Pancreas (tissue), 10 donors: ENCODE results near the gene SELPLG. TPM values are rescaled to one million over a fixed set of nuclear protein-coding genes. Genes with fewer than 3 reads are reported as not detected.

Experiments used
- ATAC-seq, 4 donors: fragments of 200-7000 bp; cut with Tn5 transposase; one replicate each; pipeline versions ENCODE4 v1.8.0 to v1.9.1; 2020; ENCODE audit warnings: mild to moderate bottlenecking in 4 of 4, moderate library complexity in 4 of 4
- DNase-seq, 6 donors: peaks; one replicate each; pipeline ENCODE4 v3.0.0-alpha.2; 2020
- FAIRE-seq: peaks from 2 replicates; lab custom pipeline; 2012; peaks lifted over from hg19 to GRCh38; lab: Jason Lieb, UNC
- H3K27ac ChIP-seq, 4 donors: fragments of 200-600 bp; sonication (generic); 1 replicate in 3 of 4; 2 replicates in 1 of 4; pipeline versions ENCODE4 v1.5.0 to v1.8.0; 2020
- H3K27me3 ChIP-seq, 4 donors: fragments of 200-600 bp; one replicate each; pipeline ENCODE4 v1.8.0; 2021
- H3K36me3 ChIP-seq, 3 donors: fragments of 200-600 bp; sonication (generic) in 1 of 3; one replicate each; pipeline versions ENCODE4 v1.5.0 to v1.8.0; 2020 to 2021
- H3K4me1 ChIP-seq, 3 donors: fragments of 200-600 bp; one replicate each; pipeline ENCODE4 v1.8.0; 2021
- H3K4me3 ChIP-seq, 4 donors: fragments of 200-600 bp; sonication (generic) in 2 of 4; one replicate each; pipeline versions ENCODE4 v1.5.0 to v1.8.0; 2020 to 2021
- H3K9me3 ChIP-seq, 4 donors: fragments of 200-600 bp; one replicate each; pipeline ENCODE4 v1.8.0; 2021
- WGBS, 2 donors: extraction: QIAGEN DNeasy Blood & Tissue Kit; methylation state at CpG; one replicate each; pipeline ENCODE4 v1.1.7; 2013; 5-methylcytosine and 5-hydroxymethylcytosine counted together
- intact Hi-C, 3 donors: fragments of 100-400 bp; cut with DNase I; formaldehyde crosslinking; loops; one replicate each; pipeline versions ENCODE4 v1.11.1 to v1.14.2; 2022
- polyA plus RNA-seq, 2 donors: library from polyadenylated mRNA; stranded (reverse); fragments of 200-250 nt; gene quantifications; one replicate each; pipeline ENCODE4 v1.2.3, GENCODE V29; 2013
- total RNA-seq, 6 donors: library from RNA; stranded (reverse); fragmentation: NEBNext Ultra II Directional in 4 of 6; extraction: Animal tissue kit (Norgen Biotek cat#: 25700) in 4 of 6; gene quantifications; one replicate each; pipeline versions ENCODE4 v1.2.1 to v1.2.4, GENCODE V29; 2021 to 2023
- TF ChIP-seq, protein P1 (sequence below), 4 donors: fragments of 200-600 bp; sonication (generic) in 3 of 4; IDR thresholded peaks; one replicate each; pipeline versions ENCODE4 v1.5.0 to v1.8.0; 2021; ENCODE audit warnings: antibody characterized with exemption in 4 of 4
- donor health status: healthy with polysubstance abuse.
- donor health status: DM: no; HTN: no; CAD: no; lungs with moderate emphysema.
- donor health status: DM: no; HTN: no; CAD: no.
- donor health status: control.
- donor health status: control.
- donor health status: Bipolar disorder and iron deficiency.
- donor health status: DM: yes; HTN: yes; CAD: no.
- donor health status: DM: no; HTN: no; CAD: no.
- donor health status: DM: no; HTN: no; CAD: no.
- donor health status: DM: yes; HTN: yes; CAD: no.

The SELPLG gene
- total and polyA plus RNA-seq, 8 donors = 0.28 to 9.5 (median 1.2) TPM

GRCh38 chr12:108677381-108677780 lies 43.7 kb upstream of the SELPLG start:
- Histone ChIP-seq H3K27ac (no peak overlapping the region), H3K4me1 (peaks cover 0 to 9% (median 8%) of the 10 kb centered on the region in 3 donors), H3K9me3 (no peaks in the 10 kb centered on the region), H3K27me3 (no peaks in the 10 kb centered on the region), H3K4me3 (no peak overlapping the region), H3K36me3 (no peaks in the 10 kb centered on the region)
- ATAC-seq = peak in 2 of 4 donors; percentile 62 to 67
- TF ChIP-seq, protein P1, sequence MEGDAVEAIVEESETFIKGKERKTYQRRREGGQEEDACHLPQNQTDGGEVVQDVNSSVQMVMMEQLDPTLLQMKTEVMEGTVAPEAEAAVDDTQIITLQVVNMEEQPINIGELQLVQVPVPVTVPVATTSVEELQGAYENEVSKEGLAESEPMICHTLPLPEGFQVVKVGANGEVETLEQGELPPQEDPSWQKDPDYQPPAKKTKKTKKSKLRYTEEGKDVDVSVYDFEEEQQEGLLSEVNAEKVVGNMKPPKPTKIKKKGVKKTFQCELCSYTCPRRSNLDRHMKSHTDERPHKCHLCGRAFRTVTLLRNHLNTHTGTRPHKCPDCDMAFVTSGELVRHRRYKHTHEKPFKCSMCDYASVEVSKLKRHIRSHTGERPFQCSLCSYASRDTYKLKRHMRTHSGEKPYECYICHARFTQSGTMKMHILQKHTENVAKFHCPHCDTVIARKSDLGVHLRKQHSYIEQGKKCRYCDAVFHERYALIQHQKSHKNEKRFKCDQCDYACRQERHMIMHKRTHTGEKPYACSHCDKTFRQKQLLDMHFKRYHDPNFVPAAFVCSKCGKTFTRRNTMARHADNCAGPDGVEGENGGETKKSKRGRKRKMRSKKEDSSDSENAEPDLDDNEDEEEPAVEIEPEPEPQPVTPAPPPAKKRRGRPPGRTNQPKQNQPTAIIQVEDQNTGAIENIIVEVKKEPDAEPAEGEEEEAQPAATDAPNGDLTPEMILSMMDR (IDR thresholded peaks at IDR 0.05) = no peak
- FAIRE-seq = no peak
- 54 to 59% methylated on average over 3 of the region's 3 CpGs for WGBS, 2 donors
- DNase-seq = no peak
- intact Hi-C loops = no loop called here

- Histone ChIP-seq H3K36me3 (no peaks in the 10 kb centered on the region), H3K4me1 (peaks cover 0 to 8% (median 5%) of the 10 kb centered on the region in 3 donors), H3K27ac (no peak overlapping the region), H3K4me3 (no peak overlapping the region), H3K27me3 (no peaks in the 10 kb centered on the region), H3K9me3 (no peaks in the 10 kb centered on the region)
- intact Hi-C loops = no loop called here
- 75 to 76% methylated on average over 5 of the region's 5 CpGs for WGBS, 2 donors
- no peak for DNase-seq
- FAIRE-seq = no peak
- no peak for ATAC-seq
- TF ChIP-seq, protein P1 (IDR thresholded peaks at IDR 0.05) = no peak
These were observed 43.0 kb upstream of the SELPLG start for GRCh38 chr12:108676707-108677106.

DNA sequence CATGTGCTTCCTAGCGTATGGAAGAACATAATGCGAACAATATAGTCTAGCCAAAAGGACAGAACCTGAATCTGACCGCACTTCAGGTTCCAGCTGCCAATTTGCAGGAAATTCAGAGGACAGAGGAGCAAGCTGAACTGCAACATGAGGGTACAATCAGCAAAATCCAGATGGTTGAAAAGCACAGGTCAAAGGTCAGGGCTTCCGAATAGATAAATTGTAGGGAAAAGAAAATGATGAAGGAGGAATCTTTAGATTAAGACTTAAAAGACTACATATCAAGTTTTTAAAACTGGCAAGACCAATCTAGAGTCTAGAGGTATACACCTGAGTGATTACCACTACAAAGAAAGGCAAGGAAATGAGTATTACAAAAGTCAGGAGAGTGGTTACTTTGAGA lies 42.1 kb upstream of the SELPLG start:
- FAIRE-seq (no peak), ATAC-seq (no peak), DNase-seq (no peak)
- TF ChIP-seq, protein P1 (IDR thresholded peaks at IDR 0.05) = no peak
- H3K4me1 ChIP-seq = peaks cover 0 to 8% (median 5%) of the 10 kb centered on the region in 3 donors
- intact Hi-C loops = no loop called here
- no peaks in the 10 kb centered on the region for H3K36me3 ChIP-seq
- no peak overlapping the region for H3K4me3 ChIP-seq
- H3K27me3 ChIP-seq = no peaks in the 10 kb centered on the region
- WGBS, 2 donors = 81 to 85% methylated on average over 4 of the region's 4 CpGs
- H3K27ac ChIP-seq = no peak overlapping the region
- no peaks in the 10 kb centered on the region for H3K9me3 ChIP-seq

- no peak for DNase-seq
- Histone ChIP-seq H3K27ac (no peak overlapping the region), H3K36me3 (no peaks in the 10 kb centered on the region), H3K9me3 (no peaks in the 10 kb centered on the region), H3K27me3 (no peaks in the 10 kb centered on the region), H3K4me1 (peaks cover 3 to 18% (median 15%) of the 10 kb centered on the region in 3 donors), H3K4me3 (no peak overlapping the region)
- intact Hi-C loops = no loop called here
- FAIRE-seq = no peak
- 78 to 85% methylated on average over 3 of the region's 3 CpGs for WGBS, 2 donors
- ATAC-seq = no peak
- TF ChIP-seq, protein P1 (IDR thresholded peaks at IDR 0.05) = no peak
These were observed 38.4 kb upstream of the SELPLG start for GRCh38 chr12:108672054-108672453.

- peaks cover 0 to 18% (median 15%) of the 10 kb centered on the region in 3 donors for H3K4me1 ChIP-seq
- 95 to 97% methylated on average over 3 of the region's 3 CpGs for WGBS, 2 donors
- H3K9me3 ChIP-seq = no peaks in the 10 kb centered on the region
- ATAC-seq = no peak
- H3K36me3 ChIP-seq = no peaks in the 10 kb centered on the region
- intact Hi-C loops = no loop called here
- H3K27me3 ChIP-seq = no peaks in the 10 kb centered on the region
- no peak for DNase-seq
- TF ChIP-seq, protein P1 (IDR thresholded peaks at IDR 0.05) = no peak
- H3K27ac ChIP-seq = no peak overlapping the region
- FAIRE-seq = no peak
- H3K4me3 ChIP-seq = no peak overlapping the region
These were observed 37.4 kb upstream of the SELPLG start for GRCh38 chr12:108671110-108671509.
